22Rv1 (cell line): ENCODE data around the gene NETO1.

Experiments
- CTCF ChIP-seq: fragments of 450-650 bp; IDR thresholded peaks from 2 replicates; pipeline ENCODE4 v1.5.1; 2017; ENCODE audit warnings: mild to moderate bottlenecking
- ZFX ChIP-seq: fragments of 450-650 bp; IDR thresholded peaks from 2 replicates; pipeline ENCODE4 v1.6.1; 2017; ENCODE audit warnings: antibody characterized with exemption, borderline replicate concordance

- no peak for TF ChIP-seq CTCF
- TF ChIP-seq ZFX = no peak
Observed at GRCh38 chr18:72895548-72895947, 27.8 kb upstream of the NETO1 start.
